PFSK-1 (cell line): ENCODE results near the gene TMEM138.

Experiments used
- FOXP2 ChIP-seq: optimal IDR thresholded peaks from 2 replicates; pipeline ENCODE3; 2011; ENCODE audit warnings: borderline replicate concordance, control low read depth, inconsistent platforms; ENCODE audit not compliant: insufficient read depth; ENCODE audit errors: extremely low read length, extremely low read depth
- POLR2AphosphoS5 ChIP-seq: IDR thresholded peaks from 2 replicates; pipeline ENCODE4 v1.6.1; 2012; ENCODE audit warnings: low read depth, mild to moderate bottlenecking, control low read depth, low read length, moderate library complexity
- REST ChIP-seq, 2 experiments: IDR thresholded peaks; 2 replicates each; pipeline versions ENCODE4 v1.6.1 to v1.8.0; 2011 to 2012; ENCODE audit warnings: low read depth in 2 of 2, low read length in 2 of 2, control low read depth in 1 of 2, inconsistent platforms in 1 of 2, mild to moderate bottlenecking in 1 of 2, moderate library complexity in 1 of 2; ENCODE audit not compliant: insufficient read depth in 1 of 2

- TF ChIP-seq POLR2AphosphoS5 (no peak), FOXP2 (no peak), REST (IDR thresholded peaks at IDR 0.05; ENCODE audit: insufficient read depth in 1 of 2, low read depth in 2 of 2, low read length in 2 of 2) (no peak)
These were observed 335 bp downstream of the TMEM138 start for GRCh38 chr11:61362542-61362875.
